CD4-positive, alpha-beta T cell treated with Interleukin-10 for 1 hour (primary cell): Measurements from ENCODE around the gene SERINC5.
"Not testable (repeated sequence)": the region's sequence is repeated elsewhere in the genome, so short reads cannot be mapped to it uniquely, and the experiment has no call there.

Experiments used
- DNase-seq: peaks from one replicate; pipeline ENCODE4 v3.0.0-alpha.2; 2020

The SERINC5 gene

GRCh38 chr5:80225189-80225933 lies 30.5 kb downstream of the SERINC5 start:
- no peak for DNase-seq

- DNase-seq: no peak
Measured at GRCh38 chr5:80223561-80223960, 32.3 kb downstream of the SERINC5 start.

GRCh38 chr5:80220245-80220897 lies 35.5 kb downstream of the SERINC5 start:
- no peak for DNase-seq

- no peak for DNase-seq
Measured at GRCh38 chr5:80219391-80219790, 36.5 kb downstream of the SERINC5 start.

- no peak for DNase-seq
Measured at GRCh38 chr5:80217667-80218066, 38.2 kb downstream of the SERINC5 start.

- peak; percentile 40 for DNase-seq
Measured at GRCh38 chr5:80216753-80217596, 38.9 kb downstream of the SERINC5 start.

GRCh38 chr5:80216096-80216495 lies 39.8 kb downstream of the SERINC5 start:
- DNase-seq: peak; percentile 26

GRCh38 chr5:80215523-80215922 lies 40.3 kb downstream of the SERINC5 start:
- no peak for DNase-seq

- DNase-seq: no peak
Measured at GRCh38 chr5:80213466-80213865, 42.4 kb downstream of the SERINC5 start.

- DNase-seq: no peak
Measured at GRCh38 chr5:80212171-80212667, 43.6 kb downstream of the SERINC5 start.

- no peak for DNase-seq
Measured at GRCh38 chr5:80211327-80211726, 44.5 kb downstream of the SERINC5 start.

- no peak for DNase-seq
Measured at GRCh38 chr5:80210014-80210413, 45.8 kb downstream of the SERINC5 start.

- no peak for DNase-seq
Measured at GRCh38 chr5:80208381-80208780, 47.5 kb downstream of the SERINC5 start.

GRCh38 chr5:80207832-80208231 lies 48.0 kb downstream of the SERINC5 start:
- DNase-seq: no peak

- no peak for DNase-seq
Measured at GRCh38 chr5:80206282-80206681, 49.6 kb downstream of the SERINC5 start.

GRCh38 chr5:80205846-80206245 lies 50.0 kb downstream of the SERINC5 start:
- no peak for DNase-seq

- no peak for DNase-seq
Measured at GRCh38 chr5:80204808-80205614, 50.8 kb downstream of the SERINC5 start.

GRCh38 chr5:80201763-80202162 lies 54.1 kb downstream of the SERINC5 start:
- DNase-seq: not testable (repeated sequence)

- DNase-seq: no peak
Measured at GRCh38 chr5:80198920-80199319, 56.9 kb downstream of the SERINC5 start.

GRCh38 chr5:80198399-80198798 lies 57.4 kb downstream of the SERINC5 start:
- no peak for DNase-seq

GRCh38 chr5:80195837-80196400 lies 59.9 kb downstream of the SERINC5 start:
- DNase-seq: no peak

- no peak for DNase-seq
Measured at GRCh38 chr5:80194468-80194867, 61.4 kb downstream of the SERINC5 start.
